HL-60 (cell line): ENCODE results near the gene KLHL40.

ENCODE experiments used
- DNase-seq, 2 experiments: peaks; one replicate each; pipeline ENCODE4 v3.0.0-alpha.2; 2010 to 2020; ENCODE audit warnings: low read depth in 1 of 2, low spot score in 1 of 2
- H3K27ac ChIP-seq: fragments of 250-450 bp; sonication (Bioruptor Pico); replicated peaks from 2 replicates; pipeline ENCODE4 v1.5.1; 2020; ENCODE audit warnings: mild to moderate bottlenecking, moderate library complexity
- H3K27me3 ChIP-seq: fragments of 250-450 bp; sonication (Bioruptor Pico); 2 replicates; pipeline ENCODE4 v1.5.1; 2021; ENCODE audit warnings: mild to moderate bottlenecking, moderate library complexity; ENCODE audit not compliant: insufficient read depth, poor library complexity, severe bottlenecking
- H3K4me3 ChIP-seq: replicated peaks from 2 replicates; pipeline ENCODE4 v1.5.1; 2011; ENCODE audit warnings: mild to moderate bottlenecking, control low read depth, low read length; ENCODE audit not compliant: insufficient read depth
- GABPA ChIP-seq: IDR thresholded peaks from 2 replicates; pipeline ENCODE4 v1.6.1; 2012; ENCODE audit warnings: low read depth
- POLR2AphosphoS5 ChIP-seq: IDR thresholded peaks from 2 replicates; pipeline ENCODE4 v1.6.1; 2012; ENCODE audit warnings: low read depth
- SPI1 ChIP-seq: IDR thresholded peaks from 2 replicates; pipeline ENCODE4 v1.6.1; 2012; ENCODE audit warnings: low read depth, mild to moderate bottlenecking, borderline replicate concordance
- TF ChIP-seq, protein P1 (sequence below): IDR thresholded peaks from 2 replicates; pipeline ENCODE4 v1.6.1; 2012; ENCODE audit warnings: low read depth; ENCODE audit not compliant: insufficient replicate concordance
- TF ChIP-seq, protein P2 (sequence below): IDR thresholded peaks from one replicate; pipeline ENCODE4 v1.5.1; 2011; ENCODE audit warnings: low read length, control low read depth, inconsistent platforms; ENCODE audit not compliant: insufficient read depth

KLHL40 gene

GRCh38 chr3:42662037-42662812 is 23.1 kb upstream of the KLHL40 start:
- Histone ChIP-seq H3K27ac (no peak overlapping the region), H3K4me3 (no peak overlapping the region), H3K27me3 (no peaks in the 10 kb centered on the region)
- TF ChIP-seq, protein P1, sequence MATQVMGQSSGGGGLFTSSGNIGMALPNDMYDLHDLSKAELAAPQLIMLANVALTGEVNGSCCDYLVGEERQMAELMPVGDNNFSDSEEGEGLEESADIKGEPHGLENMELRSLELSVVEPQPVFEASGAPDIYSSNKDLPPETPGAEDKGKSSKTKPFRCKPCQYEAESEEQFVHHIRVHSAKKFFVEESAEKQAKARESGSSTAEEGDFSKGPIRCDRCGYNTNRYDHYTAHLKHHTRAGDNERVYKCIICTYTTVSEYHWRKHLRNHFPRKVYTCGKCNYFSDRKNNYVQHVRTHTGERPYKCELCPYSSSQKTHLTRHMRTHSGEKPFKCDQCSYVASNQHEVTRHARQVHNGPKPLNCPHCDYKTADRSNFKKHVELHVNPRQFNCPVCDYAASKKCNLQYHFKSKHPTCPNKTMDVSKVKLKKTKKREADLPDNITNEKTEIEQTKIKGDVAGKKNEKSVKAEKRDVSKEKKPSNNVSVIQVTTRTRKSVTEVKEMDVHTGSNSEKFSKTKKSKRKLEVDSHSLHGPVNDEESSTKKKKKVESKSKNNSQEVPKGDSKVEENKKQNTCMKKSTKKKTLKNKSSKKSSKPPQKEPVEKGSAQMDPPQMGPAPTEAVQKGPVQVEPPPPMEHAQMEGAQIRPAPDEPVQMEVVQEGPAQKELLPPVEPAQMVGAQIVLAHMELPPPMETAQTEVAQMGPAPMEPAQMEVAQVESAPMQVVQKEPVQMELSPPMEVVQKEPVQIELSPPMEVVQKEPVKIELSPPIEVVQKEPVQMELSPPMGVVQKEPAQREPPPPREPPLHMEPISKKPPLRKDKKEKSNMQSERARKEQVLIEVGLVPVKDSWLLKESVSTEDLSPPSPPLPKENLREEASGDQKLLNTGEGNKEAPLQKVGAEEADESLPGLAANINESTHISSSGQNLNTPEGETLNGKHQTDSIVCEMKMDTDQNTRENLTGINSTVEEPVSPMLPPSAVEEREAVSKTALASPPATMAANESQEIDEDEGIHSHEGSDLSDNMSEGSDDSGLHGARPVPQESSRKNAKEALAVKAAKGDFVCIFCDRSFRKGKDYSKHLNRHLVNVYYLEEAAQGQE: no peak
- TF ChIP-seq GABPA: no peak
- TF ChIP-seq, protein P2, sequence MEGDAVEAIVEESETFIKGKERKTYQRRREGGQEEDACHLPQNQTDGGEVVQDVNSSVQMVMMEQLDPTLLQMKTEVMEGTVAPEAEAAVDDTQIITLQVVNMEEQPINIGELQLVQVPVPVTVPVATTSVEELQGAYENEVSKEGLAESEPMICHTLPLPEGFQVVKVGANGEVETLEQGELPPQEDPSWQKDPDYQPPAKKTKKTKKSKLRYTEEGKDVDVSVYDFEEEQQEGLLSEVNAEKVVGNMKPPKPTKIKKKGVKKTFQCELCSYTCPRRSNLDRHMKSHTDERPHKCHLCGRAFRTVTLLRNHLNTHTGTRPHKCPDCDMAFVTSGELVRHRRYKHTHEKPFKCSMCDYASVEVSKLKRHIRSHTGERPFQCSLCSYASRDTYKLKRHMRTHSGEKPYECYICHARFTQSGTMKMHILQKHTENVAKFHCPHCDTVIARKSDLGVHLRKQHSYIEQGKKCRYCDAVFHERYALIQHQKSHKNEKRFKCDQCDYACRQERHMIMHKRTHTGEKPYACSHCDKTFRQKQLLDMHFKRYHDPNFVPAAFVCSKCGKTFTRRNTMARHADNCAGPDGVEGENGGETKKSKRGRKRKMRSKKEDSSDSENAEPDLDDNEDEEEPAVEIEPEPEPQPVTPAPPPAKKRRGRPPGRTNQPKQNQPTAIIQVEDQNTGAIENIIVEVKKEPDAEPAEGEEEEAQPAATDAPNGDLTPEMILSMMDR: no peak
- TF ChIP-seq POLR2AphosphoS5: no peak
- TF ChIP-seq SPI1: no peak
- DNase-seq: no peak

- Histone ChIP-seq H3K27ac (no peak overlapping the region), H3K27me3 (no peaks in the 10 kb centered on the region), H3K4me3 (no peak overlapping the region)
- no peak for TF ChIP-seq POLR2AphosphoS5
- DNase-seq: no peak
These were observed 22.4 kb upstream of the KLHL40 start for GRCh38 chr3:42662813-42663535.

DNA sequence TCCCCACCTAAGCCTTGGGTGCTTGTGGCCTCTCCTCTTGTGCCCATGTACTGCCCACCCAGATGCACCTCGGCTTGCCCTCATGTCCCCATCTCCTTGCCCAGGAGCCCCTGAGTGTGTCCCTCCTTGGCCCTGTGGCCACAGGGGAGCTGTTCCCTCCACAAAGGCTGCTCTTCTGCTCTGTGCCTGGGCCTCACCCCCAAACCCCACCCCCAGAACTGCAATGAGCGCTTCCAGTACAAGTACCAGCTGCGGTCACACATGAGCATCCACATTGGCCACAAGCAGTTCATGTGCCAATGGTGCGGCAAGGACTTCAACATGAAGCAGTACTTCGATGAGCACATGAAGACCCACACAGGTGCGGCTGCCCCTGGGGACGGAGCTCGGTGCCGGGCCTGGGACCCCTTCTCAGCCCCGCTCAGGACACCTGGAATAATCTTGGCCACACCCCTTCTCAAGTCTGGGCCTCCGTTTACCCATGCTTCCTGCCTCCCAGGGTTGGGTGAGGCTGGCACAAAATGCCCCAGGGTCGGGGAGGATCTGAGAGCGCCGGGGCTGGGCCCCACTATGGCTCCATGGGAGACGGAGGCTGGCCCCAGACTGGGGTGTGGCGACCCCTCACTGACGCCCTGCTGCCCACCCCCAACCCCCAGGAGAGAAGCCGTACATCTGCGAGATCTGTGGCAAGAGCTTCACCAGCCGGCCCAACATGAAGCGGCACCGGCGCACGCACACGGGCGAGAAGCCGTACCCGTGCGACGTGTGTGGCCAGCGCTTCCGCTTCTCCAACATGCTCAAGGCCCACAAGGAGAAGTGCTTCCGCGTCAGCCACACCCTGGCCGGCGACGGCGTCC is 21.5 kb upstream of the KLHL40 start:
- DNase-seq: no peak
- H3K4me3 ChIP-seq: no peak overlapping the region
- no peaks in the 10 kb centered on the region for H3K27me3 ChIP-seq
- no peak for TF ChIP-seq GABPA
- TF ChIP-seq, protein P2: no peak
- no peak for TF ChIP-seq POLR2AphosphoS5
- TF ChIP-seq SPI1: no peak
- TF ChIP-seq, protein P1: no peak
- no peak overlapping the region for H3K27ac ChIP-seq

DNA sequence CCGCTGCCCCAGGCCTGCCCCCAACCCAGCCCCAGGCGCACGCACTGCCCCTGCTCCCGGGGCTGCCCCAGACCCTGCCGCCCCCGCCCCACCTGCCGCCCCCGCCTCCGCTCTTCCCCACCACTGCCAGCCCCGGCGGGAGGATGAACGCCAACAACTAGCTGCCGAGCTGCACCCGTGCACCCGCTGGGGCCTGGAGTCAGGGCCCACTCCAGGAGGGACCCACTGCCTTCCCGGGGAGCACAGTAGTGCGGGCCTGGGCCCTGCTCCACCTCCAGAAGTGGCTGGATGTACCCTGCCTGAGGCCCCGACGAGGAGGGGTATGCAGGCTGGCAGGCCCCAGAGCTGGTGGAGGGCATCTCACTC is 20.9 kb upstream of the KLHL40 start:
- no peaks in the 10 kb centered on the region for H3K27me3 ChIP-seq
- H3K27ac ChIP-seq: no peak overlapping the region
- no peak overlapping the region for H3K4me3 ChIP-seq
- DNase-seq: no peak
- TF ChIP-seq POLR2AphosphoS5 (no peak), SPI1 (no peak), GABPA (no peak)
- TF ChIP-seq, protein P1: no peak
- TF ChIP-seq, protein P2: no peak
